OCI-LY7 (cell line): Measurements from ENCODE around the gene CPSF3. TPM values are rescaled to one million over a fixed set of nuclear protein-coding genes. Genes with fewer than 3 reads are reported as not detected.

Experiments used
- BruUV-seq: library from RNA; stranded (reverse); fragments of 400-500 nt; replicated peaks from 2 replicates; lab custom pipeline; 2021; lab: Mats Ljungman, UMichigan
- CTCF ChIA-PET: fragments of 300-600 bp; sonication (Branson Sonifier 250); formaldehyde crosslinking; loops from one replicate; lab custom pipeline; 2022; ENCODE audit warnings: antibody characterized with exemption; ENCODE audit not compliant: unreplicated experiment; lab: Charles Lee
- POLR2A ChIA-PET: fragments of 300-600 bp; sonication (Branson Sonifier 250); formaldehyde crosslinking; loops from one replicate; lab custom pipeline; 2022; ENCODE audit warnings: antibody characterized with exemption; lab: Charles Lee
- DNase-seq: peaks from one replicate; pipeline ENCODE4 v3.0.0-alpha.2; 2015; ENCODE audit warnings: low spot score
- H2AFZ ChIP-seq: fragments of 200-600 bp; sonication (generic), shearing (Covaris generic); 2 replicates; pipeline ENCODE4 v1.6.1; 2014; ENCODE audit warnings: mild to moderate bottlenecking, antibody characterized with exemption, low read length, moderate library complexity
- H3K27ac ChIP-seq: fragments of 200-600 bp; sonication (generic); 2 replicates; pipeline ENCODE4 v1.5.1; 2014; ENCODE audit warnings: mixed run types, low read depth, mild to moderate bottlenecking, moderate library complexity, low read length, inconsistent platforms; ENCODE audit not compliant: poor library complexity, severe bottlenecking
- H3K36me3 ChIP-seq: fragments of 200-600 bp; sonication (generic); 2 replicates; pipeline ENCODE4 v1.6.1; 2014; ENCODE audit warnings: mild to moderate bottlenecking, antibody characterized with exemption, low read length, moderate library complexity, mixed read lengths; ENCODE audit not compliant: insufficient read depth
- H3K4me1 ChIP-seq: fragments of 200-600 bp; sonication (generic); 2 replicates; pipeline ENCODE4 v1.5.1; 2014; ENCODE audit warnings: mild to moderate bottlenecking, low read length; ENCODE audit not compliant: insufficient read depth, poor library complexity, severe bottlenecking
- H3K4me2 ChIP-seq: fragments of 200-600 bp; sonication (generic); 2 replicates; pipeline ENCODE4 v1.6.1; 2014; ENCODE audit warnings: mild to moderate bottlenecking, low read length
- H3K4me3 ChIP-seq: fragments of 200-600 bp; sonication (generic); 2 replicates; pipeline ENCODE4 v1.5.1; 2014; ENCODE audit warnings: mild to moderate bottlenecking, low read depth, low read length; ENCODE audit not compliant: poor library complexity, severe bottlenecking
- H3K79me2 ChIP-seq: fragments of 200-600 bp; sonication (generic); 2 replicates; pipeline ENCODE4 v1.6.1; 2016; ENCODE audit warnings: low read depth, mild to moderate bottlenecking, low read length, moderate library complexity, mixed read lengths; ENCODE audit not compliant: insufficient read depth
- H3K9me2 ChIP-seq: fragments of 200-600 bp; sonication (generic); 2 replicates; pipeline ENCODE4 v1.6.1; 2016; ENCODE audit warnings: mild to moderate bottlenecking, low read length, mixed read lengths; ENCODE audit not compliant: insufficient read depth
- H3K9me3 ChIP-seq: fragments of 200-600 bp; sonication (generic); 2 replicates; pipeline ENCODE4 v1.6.1; 2014; ENCODE audit warnings: mild to moderate bottlenecking, mixed run types, low read length, mixed read lengths
- H4K20me1 ChIP-seq: fragments of 200-600 bp; sonication (generic); 2 replicates; pipeline ENCODE4 v1.6.1; 2014; ENCODE audit warnings: mild to moderate bottlenecking, antibody characterized with exemption, low read length, moderate library complexity, mixed read lengths; ENCODE audit not compliant: insufficient read depth
- CTCF ChIP-seq: fragments of 200-600 bp; sonication (generic); conservative IDR thresholded peaks from 2 replicates; pipeline ENCODE4 v1.5.1; 2014; ENCODE audit warnings: mild to moderate bottlenecking, antibody characterized with exemption, low read length, moderate library complexity, mixed read lengths
- EZH2phosphoT487 ChIP-seq: fragments of 200-600 bp; sonication (generic); IDR thresholded peaks from 2 replicates; pipeline ENCODE4 v1.6.1; 2018; ENCODE audit warnings: low read depth, borderline replicate concordance, mild to moderate bottlenecking, mixed run types, antibody characterized with exemption, low read length, moderate library complexity, mixed read lengths
- intact Hi-C: fragments of 100-400 bp; cut with micrococcal nuclease; formaldehyde crosslinking; loops from one replicate; pipeline ENCODE4 v1.10.0; 2022; ENCODE audit not compliant: unreplicated experiment
- total RNA-seq, 2 experiments: library from RNA; depleted of rRNA in 1 of 2; stranded (reverse); fragments of >200 nt in 1 of 2; shearing (Covaris generic) in 1 of 2; gene quantifications; 2 replicates each; pipeline ENCODE4 v1.2.3, GENCODE V29; 2014 to 2022

CPSF3 gene
- total RNA-seq, 2 experiments from 2014 or later = 54.5 to 88.3 TPM

GRCh38 chr2:9443526-9443925 lies 20.1 kb downstream of the CPSF3 start:
- Histone ChIP-seq H3K4me2 (no peak overlapping the region), H3K27ac (no peak overlapping the region), H3K4me1 (no peaks in the 10 kb centered on the region), H3K36me3 (peaks cover 88% of the 10 kb centered on the region), H3K9me3 (no peaks in the 10 kb centered on the region), H2AFZ (no peak overlapping the region), H3K9me2 (no peaks in the 10 kb centered on the region), H3K4me3 (no peak overlapping the region), H4K20me1 (no peaks in the 10 kb centered on the region), H3K79me2 (no peaks in the 10 kb centered on the region)
- TF ChIP-seq CTCF = no peak
- TF ChIP-seq EZH2phosphoT487 = no peak
- ChIA-PET CTCF (no interaction called here), POLR2A (no interaction called here)
- DNase-seq = no peak
- BruUV-seq = no TSS peak
- intact Hi-C loops = no loop called here

- H3K27ac ChIP-seq = no peak overlapping the region
- TF ChIP-seq CTCF = no peak
- TF ChIP-seq EZH2phosphoT487 = no peak
- no peaks in the 10 kb centered on the region for H3K79me2 ChIP-seq
- no peak overlapping the region for H3K4me3 ChIP-seq
- intact Hi-C loops = no loop called here
- no peaks in the 10 kb centered on the region for H3K9me2 ChIP-seq
- DNase-seq = no peak
- H3K36me3 ChIP-seq = peaks cover 84% of the 10 kb centered on the region
- no peak overlapping the region for H2AFZ ChIP-seq
- POLR2A ChIA-PET = no interaction called here
- no peaks in the 10 kb centered on the region for H4K20me1 ChIP-seq
- no peak overlapping the region for H3K4me2 ChIP-seq
- H3K4me1 ChIP-seq = no peaks in the 10 kb centered on the region
- BruUV-seq = no TSS peak
- CTCF ChIA-PET = no interaction called here
- H3K9me3 ChIP-seq = no peaks in the 10 kb centered on the region
These were observed 21.6 kb downstream of the CPSF3 start for GRCh38 chr2:9445089-9445488.

- Histone ChIP-seq H3K9me2 (no peaks in the 10 kb centered on the region), H3K36me3 (peaks cover 75% of the 10 kb centered on the region), H4K20me1 (no peaks in the 10 kb centered on the region), H3K4me2 (no peak overlapping the region), H3K27ac (no peak overlapping the region), H2AFZ (no peak overlapping the region), H3K4me3 (no peak overlapping the region), H3K4me1 (no peaks in the 10 kb centered on the region), H3K9me3 (no peaks in the 10 kb centered on the region), H3K79me2 (no peaks in the 10 kb centered on the region)
- no peak for DNase-seq
- no TSS peak for BruUV-seq
- ChIA-PET POLR2A (no interaction called here), CTCF (no interaction called here)
- intact Hi-C loops = no loop called here
- no peak for TF ChIP-seq EZH2phosphoT487
- no peak for TF ChIP-seq CTCF
These were observed 27.8 kb downstream of the CPSF3 start for GRCh38 chr2:9451231-9451630.
